Measurements from ENCODE around the gene TRIM38. TPM values are rescaled to one million over a fixed set of nuclear protein-coding genes. Genes with fewer than 3 reads are reported as not detected.

Gene TRIM38
- total and polyA plus RNA-seq, 8 donors, result 11.9 to 16.5 (median 15.4) TPM

DNA sequence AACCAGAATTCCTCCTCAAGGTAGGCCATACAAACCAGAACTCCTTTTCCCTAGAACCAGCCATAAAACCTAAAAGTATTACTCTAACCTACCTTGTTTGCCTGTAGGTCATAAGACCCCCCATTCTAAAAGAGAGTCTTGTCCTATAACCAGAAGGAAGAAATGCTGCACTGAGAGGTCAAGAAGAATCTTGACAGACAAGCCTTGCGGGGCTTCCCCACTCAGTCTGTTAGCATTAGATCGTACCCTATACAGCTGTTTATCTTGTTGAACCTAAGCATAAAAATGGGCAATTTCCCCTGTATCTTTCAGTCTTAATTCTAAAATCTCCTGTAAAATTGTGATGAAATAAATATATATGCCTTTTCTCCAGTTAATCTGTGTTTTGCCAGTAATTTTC is 72.3 kb downstream of the TRIM38 start:
- no peaks in the 10 kb centered on the region for H3K36me3 ChIP-seq
- TF ChIP-seq, protein P1, sequence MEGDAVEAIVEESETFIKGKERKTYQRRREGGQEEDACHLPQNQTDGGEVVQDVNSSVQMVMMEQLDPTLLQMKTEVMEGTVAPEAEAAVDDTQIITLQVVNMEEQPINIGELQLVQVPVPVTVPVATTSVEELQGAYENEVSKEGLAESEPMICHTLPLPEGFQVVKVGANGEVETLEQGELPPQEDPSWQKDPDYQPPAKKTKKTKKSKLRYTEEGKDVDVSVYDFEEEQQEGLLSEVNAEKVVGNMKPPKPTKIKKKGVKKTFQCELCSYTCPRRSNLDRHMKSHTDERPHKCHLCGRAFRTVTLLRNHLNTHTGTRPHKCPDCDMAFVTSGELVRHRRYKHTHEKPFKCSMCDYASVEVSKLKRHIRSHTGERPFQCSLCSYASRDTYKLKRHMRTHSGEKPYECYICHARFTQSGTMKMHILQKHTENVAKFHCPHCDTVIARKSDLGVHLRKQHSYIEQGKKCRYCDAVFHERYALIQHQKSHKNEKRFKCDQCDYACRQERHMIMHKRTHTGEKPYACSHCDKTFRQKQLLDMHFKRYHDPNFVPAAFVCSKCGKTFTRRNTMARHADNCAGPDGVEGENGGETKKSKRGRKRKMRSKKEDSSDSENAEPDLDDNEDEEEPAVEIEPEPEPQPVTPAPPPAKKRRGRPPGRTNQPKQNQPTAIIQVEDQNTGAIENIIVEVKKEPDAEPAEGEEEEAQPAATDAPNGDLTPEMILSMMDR (IDR thresholded peaks at IDR 0.05), result no peak
- no peaks in the 10 kb centered on the region for H3K27me3 ChIP-seq
- intact Hi-C loops (cut with DNase I), result no loop called here
- H3K4me3 ChIP-seq, result no peak overlapping the region
- ATAC-seq, result no peak
- H3K9me3 ChIP-seq, result no peaks in the 10 kb centered on the region
- peaks cover 0 to 17% of the 10 kb centered on the region in 2 donors for H3K4me1 ChIP-seq
- DNase-seq, result no peak
- H3K27ac ChIP-seq, result no peak overlapping the region

Other genes with a start within 250 kb of the TRIM38 start
- gene SLC17A4, start 208.1 kb upstream of the TRIM38 start, total RNA-seq, result not detected
- gene SLC17A4, start 208.1 kb upstream of the TRIM38 start, polyA plus RNA-seq (ENCODE audit: insufficient read length in 6 of 6), result under 1 TPM in 1 of 6 donors, not detected in 5; 0.04 TPM
- gene SLC17A1, start 130.8 kb upstream of the TRIM38 start, total RNA-seq, result not detected
- gene SLC17A1, start 130.8 kb upstream of the TRIM38 start, polyA plus RNA-seq (ENCODE audit: insufficient read length in 6 of 6), result under 1 TPM in 5 of 6 donors, not detected in 1; 0.22 to 0.48 (median 0.30) TPM
- under 1 TPM in 1 of 2 donors, not detected in 1; 0.18 TPM for gene SLC17A3, start 88.6 kb upstream of the TRIM38 start, total RNA-seq
- under 1 TPM in 3 of 6 donors, not detected in 3; 0.11 to 0.22 (median 0.20) TPM for gene SLC17A3, start 88.6 kb upstream of the TRIM38 start, polyA plus RNA-seq (ENCODE audit: insufficient read length in 6 of 6)
- not detected for gene SLC17A2, start 32.1 kb upstream of the TRIM38 start, total RNA-seq
- not detected for gene SLC17A2, start 32.1 kb upstream of the TRIM38 start, polyA plus RNA-seq (ENCODE audit: insufficient read length in 6 of 6)
- gene HFE, start 124.6 kb downstream of the TRIM38 start, total RNA-seq, result 10 to 100 TPM; 11.8 to 12.7 TPM
- 10 to 100 TPM; 10.3 to 13.5 (median 12.1) TPM for gene HFE, start 124.6 kb downstream of the TRIM38 start, polyA plus RNA-seq (ENCODE audit: insufficient read length in 6 of 6)

Data from left lung (tissue), 10 donors.